ENCODE data around the gene KIAA1217.

The KIAA1217 gene

GRCh38 chr10:24496906-24497305, 288.0 kb downstream of the KIAA1217 start:
- TF ChIP-seq CTCF (IDR thresholded peaks at IDR 0.05): no peak
- Histone ChIP-seq H3K27me3 (no peaks in the 10 kb centered on the region), H3K4me1 (peaks cover 0 to 4% (median 0%) of the 10 kb centered on the region in 4 donors), H3K27ac (no peak overlapping the region), H3K9me3 (no peaks in the 10 kb centered on the region), H3K36me3 (peaks cover 0 to 11% (median 0%) of the 10 kb centered on the region in 3 donors), H3K4me3 (no peak overlapping the region)
- no peak for DNase-seq
- intact Hi-C loops (cut with DNase I; ENCODE audit: low total_unique reads): no loop called here

- Histone ChIP-seq H3K4me1 (peaks cover 0 to 2% (median 0%) of the 10 kb centered on the region in 4 donors), H3K36me3 (peaks cover 0 to 26% (median 0%) of the 10 kb centered on the region in 3 donors), H3K4me3 (no peak overlapping the region), H3K27me3 (no peaks in the 10 kb centered on the region), H3K27ac (no peak overlapping the region), H3K9me3 (no peaks in the 10 kb centered on the region)
- intact Hi-C loops (cut with DNase I; ENCODE audit: low total_unique reads): no loop called here
- TF ChIP-seq CTCF (IDR thresholded peaks at IDR 0.05): no peak
- no peak for DNase-seq
Observed at GRCh38 chr10:24501056-24501711, 292.2 kb downstream of the KIAA1217 start.

- Histone ChIP-seq H3K36me3 (peaks cover 0 to 18% (median 0%) of the 10 kb centered on the region in 3 donors), H3K4me3 (no peak overlapping the region), H3K27ac (no peak overlapping the region), H3K27me3 (no peaks in the 10 kb centered on the region), H3K9me3 (no peaks in the 10 kb centered on the region), H3K4me1 (no peaks in the 10 kb centered on the region)
- intact Hi-C loops (cut with DNase I; ENCODE audit: low total_unique reads): no loop called here
- no peak for DNase-seq
- no peak for TF ChIP-seq CTCF (IDR thresholded peaks at IDR 0.05)
Observed at GRCh38 chr10:24502006-24502405, 293.1 kb downstream of the KIAA1217 start.

- Histone ChIP-seq H3K36me3 (peaks cover 0 to 18% (median 0%) of the 10 kb centered on the region in 3 donors), H3K27me3 (no peaks in the 10 kb centered on the region), H3K27ac (no peak overlapping the region), H3K4me1 (no peaks in the 10 kb centered on the region), H3K9me3 (no peaks in the 10 kb centered on the region), H3K4me3 (no peak overlapping the region)
- DNase-seq: no peak
- intact Hi-C loops (cut with DNase I; ENCODE audit: low total_unique reads): no loop called here
- no peak for TF ChIP-seq CTCF (IDR thresholded peaks at IDR 0.05)
Observed at GRCh38 chr10:24502801-24503460, 294.0 kb downstream of the KIAA1217 start.

GRCh38 chr10:24503461-24504320, 294.8 kb downstream of the KIAA1217 start:
- H3K4me1 ChIP-seq: no peaks in the 10 kb centered on the region
- DNase-seq: no peak
- peaks cover 0 to 18% (median 0%) of the 10 kb centered on the region in 3 donors for H3K36me3 ChIP-seq
- no peak overlapping the region for H3K27ac ChIP-seq
- no peak overlapping the region for H3K4me3 ChIP-seq
- no peak for TF ChIP-seq CTCF (IDR thresholded peaks at IDR 0.05)
- intact Hi-C loops (cut with DNase I; ENCODE audit: low total_unique reads): no loop called here
- no peaks in the 10 kb centered on the region for H3K9me3 ChIP-seq
- no peaks in the 10 kb centered on the region for H3K27me3 ChIP-seq

Data from tibial artery (tissue), 4 donors.